SK-N-SH (cell line): ENCODE results near the gene GRIN1. TPM values are rescaled to one million over a fixed set of nuclear protein-coding genes. Genes with fewer than 3 reads are reported as not detected.
A peak's percentile ranks its signal among the peaks of the same experiment; 100 is the strongest.

Experiments
- CTCF ChIA-PET: fragments of 300-600, 350-600 bp; formaldehyde crosslinking; extraction: SDS; loops from one replicate; lab custom pipeline; 2021; lab: Yijun Ruan, JAX
- POLR2A ChIA-PET: fragments of 350-600 bp; sonication (Branson Sonifier 250); formaldehyde crosslinking; extraction: SDS; loops from one replicate; lab custom pipeline; 2020; ENCODE audit warnings: antibody characterized with exemption, inconsistent platforms; lab: Yijun Ruan, JAX
- DNase-seq: peaks from one replicate; pipeline ENCODE4 v3.0.0; 2012
- H2AFZ ChIP-seq: fragments of 200-600 bp; sonication (generic); 2 replicates; pipeline ENCODE4 v1.8.1; 2016; ENCODE audit warnings: antibody characterized with exemption, mild to moderate bottlenecking, low read depth
- H3F3A ChIP-seq: fragments of 200-600 bp; sonication (generic); replicated peaks from 2 replicates; pipeline ENCODE3; 2016; ENCODE audit warnings: antibody characterized with exemption, mild to moderate bottlenecking; ENCODE audit not compliant: insufficient read depth
- H3K27ac ChIP-seq, 2 experiments: fragments of 200-500 bp in 1 of 2; fragments of 200-600 bp in 1 of 2; sonication (Bioruptor generic) in 1 of 2; sonication (generic), shearing (Covaris generic) in 1 of 2; 2 replicates each; pipeline versions ENCODE4 v1.5.1 to v1.6.1; 2014 to 2016; ENCODE audit warnings: low read depth in 2 of 2, inconsistent platforms in 1 of 2, low read length in 1 of 2, mild to moderate bottlenecking in 1 of 2, mixed read lengths in 1 of 2
- H3K27me3 ChIP-seq: fragments of 200-600 bp; sonication (generic), shearing (Covaris generic); 2 replicates; pipeline ENCODE4 v1.6.1; 2016; ENCODE audit warnings: mixed run types; ENCODE audit not compliant: insufficient read depth
- H3K36me3 ChIP-seq, 2 experiments: fragments of 200-500 bp in 1 of 2; fragments of 200-600 bp in 1 of 2; sonication (Bioruptor generic) in 1 of 2; sonication (generic) in 1 of 2; replicated peaks in 1 of 2; 2 replicates each; pipeline versions ENCODE3 to v1.5.1; 2014 to 2016; ENCODE audit warnings: low read length in 1 of 2, mild to moderate bottlenecking in 1 of 2; ENCODE audit not compliant: insufficient read depth in 2 of 2, control insufficient read depth in 1 of 2
- H3K4me1 ChIP-seq, 2 experiments: fragments of 200-500 bp in 1 of 2; fragments of 200-600 bp in 1 of 2; sonication (Bioruptor generic) in 1 of 2; sonication (generic), shearing (Covaris generic) in 1 of 2; 2 replicates each; pipeline versions ENCODE4 v1.5.1 to v1.6.1; 2014 to 2016; ENCODE audit warnings: low read depth in 1 of 2, low read length in 1 of 2, mixed run types in 1 of 2; ENCODE audit not compliant: insufficient read depth in 2 of 2, control insufficient read depth in 1 of 2
- H3K4me2 ChIP-seq: fragments of 200-600 bp; sonication (generic), shearing (Covaris generic); 2 replicates; pipeline ENCODE4 v1.6.1; 2017; ENCODE audit warnings: mixed run types
- H3K4me3 ChIP-seq, 2 experiments: fragments of 200-500 bp in 1 of 2; fragments of 200-600 bp in 1 of 2; sonication (Bioruptor generic) in 1 of 2; sonication (generic), shearing (Covaris generic) in 1 of 2; 2 replicates each; pipeline versions ENCODE4 v1.5.1 to v1.8.1; 2014 to 2016; ENCODE audit warnings: low read depth in 2 of 2, inconsistent platforms in 1 of 2, low read length in 1 of 2, mild to moderate bottlenecking in 1 of 2, mixed read lengths in 1 of 2, moderate library complexity in 1 of 2
- H3K79me2 ChIP-seq: fragments of 200-600 bp; sonication (generic); 2 replicates; pipeline ENCODE4 v1.8.1; 2017; ENCODE audit warnings: mild to moderate bottlenecking; ENCODE audit not compliant: insufficient read depth
- H3K9ac ChIP-seq: fragments of 200-600 bp; sonication (generic); 2 replicates; pipeline ENCODE4 v1.6.1; 2017; ENCODE audit warnings: mixed run types
- H3K9me2 ChIP-seq: fragments of 200-600 bp; sonication (generic); 2 replicates; pipeline ENCODE4 v1.6.1; 2017; ENCODE audit warnings: mixed run types
- H3K9me3 ChIP-seq: fragments of 200-600 bp; sonication (generic); 2 replicates; pipeline ENCODE4 v1.6.1; 2017; ENCODE audit warnings: mixed run types, mild to moderate bottlenecking, moderate library complexity
- H4K20me1 ChIP-seq: fragments of 200-600 bp; sonication (generic); 2 replicates; pipeline ENCODE4 v1.6.1; 2017; ENCODE audit warnings: mild to moderate bottlenecking, mixed run types; ENCODE audit not compliant: insufficient read depth
- CHD2 ChIP-seq: fragments of 150-350 bp; IDR thresholded peaks from 2 replicates; pipeline ENCODE4 v1.6.1; 2018; ENCODE audit warnings: low read length; ENCODE audit not compliant: partially characterized antibody
- CTCF ChIP-seq: fragments of 200-600 bp; sonication (generic); IDR thresholded peaks from 2 replicates; pipeline ENCODE4 v1.6.1; 2017; ENCODE audit warnings: antibody characterized with exemption, mild to moderate bottlenecking, moderate library complexity
- ELF1 ChIP-seq: IDR thresholded peaks from 2 replicates; pipeline ENCODE4 v1.4.0; 2012
- FOSL2 ChIP-seq: IDR thresholded peaks from 2 replicates; pipeline ENCODE4 v1.4.0; 2012; ENCODE audit warnings: low read depth, mild to moderate bottlenecking, moderate library complexity, borderline replicate concordance
- POLR2AphosphoS5 ChIP-seq: IDR thresholded peaks from 2 replicates; pipeline ENCODE4 v1.6.1; 2012; ENCODE audit warnings: low read depth, low read length
- SIN3A ChIP-seq: IDR thresholded peaks from 2 replicates; pipeline ENCODE4 v1.6.1; 2012; ENCODE audit warnings: low read depth, mild to moderate bottlenecking, low read length, moderate library complexity, borderline replicate concordance
- TCF12 ChIP-seq: IDR thresholded peaks from 2 replicates; pipeline ENCODE4 v1.4.0; 2012
- TEAD4 ChIP-seq: IDR thresholded peaks from 2 replicates; pipeline ENCODE4 v1.4.0; 2012; ENCODE audit warnings: mild to moderate bottlenecking, borderline replicate concordance; ENCODE audit not compliant: insufficient read depth
- USF2 ChIP-seq: fragments of 150-350 bp; IDR thresholded peaks from 2 replicates; pipeline ENCODE4 v1.6.1; 2017; ENCODE audit warnings: antibody characterized with exemption, low read length, low read depth, borderline replicate concordance
- WGBS: methylation state at CpG from one replicate; pipeline ENCODE4 v1.1.6; 2017; ENCODE audit warnings: low lambda C conversion rate; 5-methylcytosine and 5-hydroxymethylcytosine counted together
- polyA plus RNA-seq, 3 experiments: library from polyadenylated mRNA; depleted of rRNA; stranded (reverse); fragments of >200 nt; gene quantifications; 2 replicates each; pipeline ENCODE4 v1.2.3, GENCODE V29; 2012

GRIN1 gene
- polyA plus RNA-seq, 1 of the 3 experiments (the other 2 are of a cell fraction) = not detected

- TF ChIP-seq ELF1 (no peak), CTCF (peak; percentile 24; the same call in 1 of the 2 replicates)
Measured at GRCh38 chr9:137213160-137214060, 74.5 kb downstream of the GRIN1 start.

GRCh38 chr9:137214620-137215019 is 75.7 kb downstream of the GRIN1 start:
- Histone ChIP-seq H3K4me2 (no peak overlapping the region), H3K4me3 (no peak overlapping the region), H3K79me2 (no peaks in the 10 kb centered on the region), H3K9me3 (no peaks in the 10 kb centered on the region), H3K9ac (no peak overlapping the region), H4K20me1 (no peaks in the 10 kb centered on the region), H3K9me2 (no peaks in the 10 kb centered on the region), H3K27ac (no peak overlapping the region), H2AFZ (no peak overlapping the region), H3K4me1 (0 out of 4 replicates have a peak, but pooled peaks cover 0 to 5% of the 10 kb centered on the region in 2 experiments), H3F3A (no peaks in the 10 kb centered on the region), H3K36me3 (peaks cover 0 to 14% of the 10 kb centered on the region in 2 experiments), H3K27me3 (no peaks in the 10 kb centered on the region)
- no peak for TF ChIP-seq USF2
- no peak for TF ChIP-seq TCF12
- TF ChIP-seq SIN3A = no peak
- no peak for TF ChIP-seq FOSL2
- TF ChIP-seq POLR2AphosphoS5 = no peak
- no peak for TF ChIP-seq TEAD4
- no peak for TF ChIP-seq CHD2
- DNase-seq = no peak
- CTCF ChIA-PET = interaction anchor here (1.9 kb wide), 1 partner anchor 12 kb away, joined by 6 read pairs; the partner anchor contains the start of gene RNF224
- POLR2A ChIA-PET = interaction anchor here (1.3 to 1.9 kb wide), 2 partner anchors 14 to 26 kb away, joined by 3 to 6 read pairs; partner anchors contain the start of genes TPRN and TUBB4B
- 95% methylated on average over 18 of the region's 19 CpGs for WGBS

More at GRCh38 chr9:137213160-137214060, 74.5 kb downstream of the GRIN1 start:
- Histone ChIP-seq H3K9me3 (no peaks in the 10 kb centered on the region), H3K4me3 (no peak overlapping the region), H3K36me3 (peaks cover 0 to 14% of the 10 kb centered on the region in 2 experiments), H4K20me1 (no peaks in the 10 kb centered on the region), H3K27ac (no peak overlapping the region), H3K4me2 (no peak overlapping the region), H3K9me2 (no peaks in the 10 kb centered on the region), H3K9ac (no peak overlapping the region), H3K79me2 (peaks cover 1% of the 10 kb centered on the region; the same call in 1 of the 2 replicates), H3F3A (no peaks in the 10 kb centered on the region), H3K27me3 (no peaks in the 10 kb centered on the region), H3K4me1 (no peaks in the 10 kb centered on the region), H2AFZ (no peak overlapping the region)
- DNase-seq = peak; percentile 58
- 94% methylated on average over 25 of the region's 49 CpGs for WGBS
- ChIA-PET POLR2A (interaction anchor here (1.3 to 1.9 kb wide), 2 partner anchors 13 to 27 kb away, joined by 3 to 6 read pairs; partner anchors contain the start of genes TPRN and TUBB4B), CTCF (interaction anchor here (0.9 to 1.9 kb wide), 5 partner anchors 14 to 305 kb away, joined by 3 to 6 read pairs (median 4); partner anchors contain the start of gene RNF224)
